Fibroblast of lung (primary cell): Measurements from ENCODE around the gene FGGY. TPM values are rescaled to one million over a fixed set of nuclear protein-coding genes. Genes with fewer than 3 reads are reported as not detected.

Source experiments
- DNase-seq, 2 donors: peaks; one replicate each; pipeline versions ENCODE4 v3.0.0 to v3.0.0-alpha.2; 2010; ENCODE audit warnings: low read depth in 2 of 2
- H2AFZ ChIP-seq: 2 replicates; pipeline ENCODE4 v1.5.1; 2012; ENCODE audit warnings: low read length, control low read depth, inconsistent platforms
- H3K27ac ChIP-seq: 2 replicates; pipeline ENCODE4 v1.5.1; 2011; ENCODE audit warnings: low read length, control low read depth; ENCODE audit not compliant: insufficient read depth
- H3K27me3 ChIP-seq: 2 replicates; pipeline ENCODE4 v1.5.1; 2011; ENCODE audit warnings: mild to moderate bottlenecking, low read length; ENCODE audit not compliant: control insufficient read depth, insufficient read depth
- H3K36me3 ChIP-seq: 2 replicates; pipeline ENCODE4 v1.5.1; 2011; ENCODE audit warnings: low read length; ENCODE audit not compliant: control insufficient read depth, insufficient read depth
- H3K4me1 ChIP-seq: 2 replicates; pipeline ENCODE4 v1.5.1; 2011; ENCODE audit warnings: low read length; ENCODE audit not compliant: control insufficient read depth, insufficient read depth; ENCODE audit errors: extremely low read depth
- H3K4me2 ChIP-seq: 2 replicates; pipeline ENCODE4 v1.5.1; 2011; ENCODE audit warnings: low read length, control low read depth; ENCODE audit not compliant: insufficient read depth; ENCODE audit errors: extremely low read depth
- H3K4me3 ChIP-seq, 4 experiments: fragments of 200-600 bp in 1 of 4; sonication (generic) in 1 of 4; replicated peaks in 1 of 4; 2 replicates each; pipeline ENCODE4 v1.5.1; 2011 to 2016; ENCODE audit warnings: low read length in 4 of 4, low read depth in 3 of 4, mild to moderate bottlenecking in 3 of 4, control low read depth in 2 of 4, inconsistent platforms in 1 of 4, mixed read lengths in 1 of 4; ENCODE audit not compliant: insufficient read depth in 1 of 4; ENCODE audit errors: control extremely low read depth in 1 of 4
- H3K79me2 ChIP-seq: 2 replicates; pipeline ENCODE4 v1.5.1; 2012; ENCODE audit warnings: mild to moderate bottlenecking, low read length, inconsistent platforms; ENCODE audit not compliant: control insufficient read depth, insufficient read depth
- H3K9ac ChIP-seq: 2 replicates; pipeline ENCODE4 v1.5.1; 2011; ENCODE audit warnings: mild to moderate bottlenecking, low read length, control low read depth; ENCODE audit not compliant: insufficient read depth
- H3K9me3 ChIP-seq: 2 replicates; pipeline ENCODE4 v1.5.1; 2012; ENCODE audit warnings: low read depth, low read length; ENCODE audit not compliant: control insufficient read depth, insufficient read depth
- H4K20me1 ChIP-seq: 2 replicates; pipeline ENCODE4 v1.5.1; 2011; ENCODE audit warnings: low read length; ENCODE audit not compliant: control insufficient read depth, insufficient read depth; ENCODE audit errors: extremely low read depth
- CTCF ChIP-seq, 2 donors: IDR thresholded peaks in 1 of 2; conservative IDR thresholded peaks in 1 of 2; 1 replicate in 1 of 2; 2 replicates in 1 of 2; pipeline ENCODE4 v1.5.1; 2011 to 2012; ENCODE audit warnings: low read length in 2 of 2, control low read depth in 1 of 2, inconsistent platforms in 1 of 2, low read depth in 1 of 2, mild to moderate bottlenecking in 1 of 2
- EZH2 ChIP-seq: IDR thresholded peaks from 2 replicates; pipeline ENCODE4 v1.5.1; 2012; ENCODE audit warnings: low read length, control low read depth, mild to moderate bottlenecking; ENCODE audit errors: missing control alignments
- polyA plus RNA-seq, 2 donors: library from polyadenylated mRNA; depleted of rRNA in 1 of 2; stranded (reverse) in 1 of 2; unstranded in 1 of 2; fragments of >200 nt; gene quantifications; 2 replicates each; pipeline ENCODE4 v1.2.1, GENCODE V29; 2011 to 2012; ENCODE audit warnings: missing spikeins in 1 of 2
- total RNA-seq: library from RNA; depleted of rRNA; stranded (reverse); fragments of >200 nt; gene quantifications from 2 replicates; pipeline ENCODE4 v1.2.1, GENCODE V29; 2014

FGGY gene
- total and polyA plus RNA-seq, 2 donors (not counting 1 experiment from before 2014, with no cell fraction given), result 9.5 to 32.4 TPM

- DNase-seq, result no peak
- no peaks in the 10 kb centered on the region for H3K79me2 ChIP-seq
- H3K4me1 ChIP-seq, result peaks cover 5% of the 10 kb centered on the region
- TF ChIP-seq CTCF (conservative IDR thresholded peaks at IDR 0.05 in 1 of 2, IDR thresholded peaks at IDR 0.05 in 1 of 2; ENCODE audit: low read depth in 1 of 2, low read length in 2 of 2) (no peak), EZH2 (no peak)
- no peak overlapping the region for H3K27ac ChIP-seq
- no peak overlapping the region for H3K4me2 ChIP-seq
- H4K20me1 ChIP-seq, result no peaks in the 10 kb centered on the region
- H3K9me3 ChIP-seq, result no peaks in the 10 kb centered on the region
- H3K27me3 ChIP-seq, result no peaks in the 10 kb centered on the region
- H3K9ac ChIP-seq, result no peak overlapping the region
- H3K4me3 ChIP-seq, result no peak overlapping the region
- H2AFZ ChIP-seq, result no peak overlapping the region
- no peaks in the 10 kb centered on the region for H3K36me3 ChIP-seq
These were observed 20.4 kb upstream of the FGGY start for GRCh38 chr1:59276439-59276851.

GRCh38 chr1:59278780-59279354, 18.0 kb upstream of the FGGY start:
- Histone ChIP-seq H3K9ac (no peak overlapping the region), H3K4me3 (no peak overlapping the region), H3K36me3 (no peaks in the 10 kb centered on the region), H4K20me1 (no peaks in the 10 kb centered on the region), H2AFZ (no peak overlapping the region), H3K9me3 (no peaks in the 10 kb centered on the region), H3K27ac (no peak overlapping the region), H3K27me3 (no peaks in the 10 kb centered on the region), H3K4me2 (no peak overlapping the region), H3K79me2 (no peaks in the 10 kb centered on the region), H3K4me1 (no peaks in the 10 kb centered on the region)
- TF ChIP-seq EZH2 (no peak), CTCF (conservative IDR thresholded peaks at IDR 0.05 in 1 of 2, IDR thresholded peaks at IDR 0.05 in 1 of 2; ENCODE audit: low read depth in 1 of 2, low read length in 2 of 2) (no peak)
- peak in 1 of 2 donors; percentile 26 for DNase-seq

GRCh38 chr1:59279645-59280044, 17.2 kb upstream of the FGGY start:
- DNase-seq, result no peak
- TF ChIP-seq CTCF (conservative IDR thresholded peaks at IDR 0.05 in 1 of 2, IDR thresholded peaks at IDR 0.05 in 1 of 2; ENCODE audit: low read depth in 1 of 2, low read length in 2 of 2), result no peak
- TF ChIP-seq EZH2, result no peak

More at GRCh38 chr1:59279645-59280044, 17.2 kb upstream of the FGGY start:
- H3K9ac ChIP-seq, result no peak overlapping the region
- no peaks in the 10 kb centered on the region for H3K79me2 ChIP-seq
- no peaks in the 10 kb centered on the region for H3K9me3 ChIP-seq
- H3K27ac ChIP-seq, result no peak overlapping the region
- H3K36me3 ChIP-seq, result no peaks in the 10 kb centered on the region
- no peak overlapping the region for H2AFZ ChIP-seq
- H3K4me3 ChIP-seq, result no peak overlapping the region
- no peaks in the 10 kb centered on the region for H3K4me1 ChIP-seq
- H3K4me2 ChIP-seq, result no peak overlapping the region
- no peaks in the 10 kb centered on the region for H3K27me3 ChIP-seq
- no peaks in the 10 kb centered on the region for H4K20me1 ChIP-seq
